IMR-90 (cell line): ENCODE results near the gene IRAG1. TPM values are rescaled to one million over a fixed set of nuclear protein-coding genes. Genes with fewer than 3 reads are reported as not detected.
A peak's percentile ranks its signal among the peaks of the same experiment; 100 is the strongest.

Experiments
- ATAC-seq: fragments of 200-7000 bp; cut with Tn5 transposase; 2 replicates; pipeline ENCODE4 v1.9.1; 2020; ENCODE audit warnings: low read depth, mild to moderate bottlenecking, moderate library complexity
- BruUV-seq: library from RNA; stranded (reverse); fragments of 400-500 nt; replicated peaks from 2 replicates; lab custom pipeline; 2021; lab: Mats Ljungman, UMichigan
- CTCF ChIA-PET: fragments of 300-600 bp; formaldehyde crosslinking; extraction: SDS; loops from one replicate; lab custom pipeline; 2021; ENCODE audit warnings: antibody characterized with exemption; lab: Yijun Ruan, JAX
- POLR2A ChIA-PET: fragments of 300-600 bp; sonication (Branson Sonifier 250); formaldehyde crosslinking; loops from one replicate; lab custom pipeline; 2022; ENCODE audit warnings: antibody characterized with exemption; ENCODE audit not compliant: unreplicated experiment; lab: Charles Lee
- DNase-seq: peaks from one replicate; pipeline ENCODE4 v3.0.0; 2013
- H2AFZ ChIP-seq: replicated peaks from 2 replicates; pipeline ENCODE3; 2013; ENCODE audit warnings: low read length, mild to moderate bottlenecking; ENCODE audit not compliant: poor library complexity
- H2AK5ac ChIP-seq: 2 replicates; pipeline ENCODE4 v1.6.1; 2013; ENCODE audit warnings: low read depth, low read length, inconsistent platforms
- H2AK9ac ChIP-seq: replicated peaks from 2 replicates; pipeline ENCODE3; 2013; ENCODE audit warnings: mild to moderate bottlenecking, low read depth, low read length, moderate library complexity; ENCODE audit not compliant: poor library complexity
- H2BK120ac ChIP-seq: 2 replicates; pipeline ENCODE4 v1.6.1; 2013; ENCODE audit warnings: low read depth, low read length, inconsistent platforms
- H2BK15ac ChIP-seq: 3 replicates; pipeline ENCODE4 v1.6.1; 2013; ENCODE audit warnings: low read depth, low read length, inconsistent platforms
- H2BK20ac ChIP-seq: 2 replicates; pipeline ENCODE4 v1.6.1; 2013; ENCODE audit warnings: low read depth, mild to moderate bottlenecking, inconsistent platforms, low read length, moderate library complexity
- H2BK5ac ChIP-seq: 2 replicates; pipeline ENCODE4 v1.6.1; 2013; ENCODE audit warnings: mild to moderate bottlenecking, low read depth, low read length, inconsistent platforms; ENCODE audit not compliant: poor library complexity, severe bottlenecking
- H3K14ac ChIP-seq: replicated peaks from 2 replicates; pipeline ENCODE4 v1.6.1; 2013; ENCODE audit warnings: low read depth, low read length, inconsistent platforms
- H3K18ac ChIP-seq: 2 replicates; pipeline ENCODE4 v1.6.1; 2013; ENCODE audit warnings: low read depth, low read length, control low read depth
- H3K23ac ChIP-seq: 2 replicates; pipeline ENCODE4 v1.6.1; 2013; ENCODE audit warnings: low read depth, low read length, inconsistent platforms
- H3K27ac ChIP-seq: 2 replicates; pipeline ENCODE4 v1.5.1; 2013; ENCODE audit warnings: mild to moderate bottlenecking, control low read depth, low read length; ENCODE audit not compliant: insufficient read depth
- H3K27me3 ChIP-seq: 2 replicates; pipeline ENCODE4 v1.6.1; 2013; ENCODE audit warnings: low read length; ENCODE audit not compliant: control insufficient read depth, insufficient read depth
- H3K36me3 ChIP-seq: 2 replicates; pipeline ENCODE4 v1.6.1; 2013; ENCODE audit warnings: low read length, mixed read lengths; ENCODE audit not compliant: control insufficient read depth, insufficient read depth
- H3K4ac ChIP-seq: 2 replicates; pipeline ENCODE4 v1.6.1; 2013; ENCODE audit warnings: low read depth, low read length, inconsistent platforms
- H3K4me1 ChIP-seq: 2 replicates; pipeline ENCODE4 v1.6.1; 2013; ENCODE audit warnings: low read length, mixed read lengths; ENCODE audit not compliant: control insufficient read depth, insufficient read depth
- H3K4me2 ChIP-seq: 2 replicates; pipeline ENCODE4 v1.6.1; 2013; ENCODE audit warnings: low read depth, mild to moderate bottlenecking, control low read depth, low read length, moderate library complexity
- H3K4me3 ChIP-seq: 2 replicates; pipeline ENCODE4 v1.5.1; 2013; ENCODE audit warnings: low read depth, mild to moderate bottlenecking, control low read depth, low read length, moderate library complexity; ENCODE audit not compliant: insufficient read depth
- H3K56ac ChIP-seq: 2 replicates; pipeline ENCODE4 v1.6.1; 2013; ENCODE audit warnings: low read length, inconsistent platforms; ENCODE audit not compliant: insufficient read depth; ENCODE audit errors: extremely low read depth
- H3K79me1 ChIP-seq, 2 experiments: 2 replicates each; pipeline ENCODE4 v1.6.1; 2013; ENCODE audit warnings: low read length in 2 of 2, inconsistent platforms in 1 of 2, low read depth in 1 of 2
- H3K9ac ChIP-seq: 2 replicates; pipeline ENCODE4 v1.6.1; 2013; ENCODE audit warnings: low read depth, low read length, control low read depth
- H3K9me1 ChIP-seq: 2 replicates; pipeline ENCODE4 v1.6.1; 2013; ENCODE audit warnings: low read length, inconsistent platforms; ENCODE audit not compliant: insufficient read depth
- H3K9me3 ChIP-seq: 2 replicates; pipeline ENCODE4 v1.6.1; 2013; ENCODE audit warnings: low read length; ENCODE audit not compliant: control insufficient read depth, insufficient read depth
- H4K20me1 ChIP-seq: 2 replicates; pipeline ENCODE4 v1.6.1; 2013; ENCODE audit warnings: low read length, inconsistent platforms; ENCODE audit not compliant: insufficient read depth
- H4K5ac ChIP-seq: 2 replicates; pipeline ENCODE4 v1.6.1; 2013; ENCODE audit warnings: mild to moderate bottlenecking, low read depth, low read length, control low read depth
- H4K8ac ChIP-seq, 2 experiments: 2 replicates each; pipeline ENCODE4 v1.6.1; 2013; ENCODE audit warnings: low read depth in 2 of 2, low read length in 2 of 2, control low read depth in 1 of 2, inconsistent platforms in 1 of 2
- H4K91ac ChIP-seq: 2 replicates; pipeline ENCODE4 v1.6.1; 2013; ENCODE audit warnings: low read depth, low read length, inconsistent platforms; ENCODE audit not compliant: insufficient read depth
- CEBPB ChIP-seq: IDR thresholded peaks from 2 replicates; pipeline ENCODE4 v1.6.1; 2012; ENCODE audit warnings: low read depth, low read length, improper control_type of control experiment
- NFE2L2 ChIP-seq: fragments of 150-350 bp; IDR thresholded peaks from 2 replicates; pipeline ENCODE4 v1.6.1; 2016; ENCODE audit warnings: low read depth, mild to moderate bottlenecking, low read length
- WGBS, 2 experiments: methylation state at CpG; one replicate each; pipeline versions ENCODE4 v1.1.5 to v1.1.7; 2013; ENCODE audit warnings: missing lambda C conversion rate in 2 of 2; ENCODE audit not compliant: insufficient read length in 1 of 2; ENCODE audit errors: extremely low coverage in 2 of 2; 5-methylcytosine and 5-hydroxymethylcytosine counted together
- dilution Hi-C: fragments of 300-500 bp; cut with HindIII; formaldehyde crosslinking; loops from one replicate; pipeline ENCODE4 v1.14.3; 2018; ENCODE audit warnings: low sequenced_read_pairs; ENCODE audit not compliant: unreplicated experiment
- in situ Hi-C: fragments of 300-500 bp; cut with MboI; formaldehyde crosslinking; loops from 3 replicates; pipeline ENCODE4 v1.14.3; 2019; ENCODE audit warnings: low sequenced_read_pairs, inconsistent platforms, mixed read lengths
- intact Hi-C: fragments of 100-400 bp; cut with micrococcal nuclease; formaldehyde crosslinking; loops from 2 replicates; pipeline ENCODE4 v1.10.0; 2022
- polyA plus RNA-seq, 3 experiments: library from polyadenylated mRNA; depleted of rRNA; stranded (reverse); fragments of >200 nt; gene quantifications; 2 replicates each; pipeline ENCODE4 v1.2.3, GENCODE V29; 2012; ENCODE audit warnings: low replicate concordance in 1 of 3
- total RNA-seq: library from RNA; depleted of rRNA; stranded (reverse); fragments of >200 nt; gene quantifications from 2 replicates; pipeline ENCODE4 v1.2.3, GENCODE V29; 2012

The IRAG1 gene
- total and polyA plus RNA-seq, 2 of the 4 experiments (the other 2 are of a cell fraction): 19.4 to 25.8 TPM

- in situ Hi-C loops: no loop called here
- no peak overlapping the region for H4K91ac ChIP-seq
- intact Hi-C loops: loop anchor here (2.0 kb wide), 1 partner anchor 16 kb away; no protein-coding TSS in a partner anchor
- peaks cover 16% of the 10 kb centered on the region for H3K4me1 ChIP-seq
- no peak overlapping the region for H3K4ac ChIP-seq
- dilution Hi-C loops: no loop called here
- no TSS peak for BruUV-seq
- no peak overlapping the region for H3K23ac ChIP-seq
- no peak overlapping the region for H3K18ac ChIP-seq
- DNase-seq (no peak), ATAC-seq (no peak)
- no peak overlapping the region for H3K27ac ChIP-seq
- H3K79me1 ChIP-seq: peaks cover 0 to 7% of the 10 kb centered on the region in 2 experiments; a peak in 1 of 4 replicates
- TF ChIP-seq CEBPB: peak; percentile 49
- no peak for TF ChIP-seq NFE2L2
- H2BK5ac ChIP-seq: no peak overlapping the region
- no peak overlapping the region for H3K9ac ChIP-seq
- no peaks in the 10 kb centered on the region for H3K36me3 ChIP-seq
- no peak overlapping the region for H2BK20ac ChIP-seq
- POLR2A ChIA-PET: no interaction called here
- no peak overlapping the region for H3K56ac ChIP-seq
- peaks cover 3% of the 10 kb centered on the region; the same call in 1 of the 2 replicates for H3K9me3 ChIP-seq
- no peak overlapping the region for H2BK15ac ChIP-seq
- H3K27me3 ChIP-seq: no peaks in the 10 kb centered on the region
- no peaks in the 10 kb centered on the region for H4K20me1 ChIP-seq
- H3K9me1 ChIP-seq: peaks cover 18% of the 10 kb centered on the region
- no peak overlapping the region for H2AK5ac ChIP-seq
- H2BK120ac ChIP-seq: no peak overlapping the region
- H4K5ac ChIP-seq: no peak overlapping the region
- no CpG with 5 or more reads among the region's 3 CpGs for WGBS, 2 experiments
- no peak overlapping the region for H3K14ac ChIP-seq
- H3K4me2 ChIP-seq: no peak overlapping the region
- H2AFZ ChIP-seq: no peak overlapping the region
- no peak overlapping the region for H2AK9ac ChIP-seq
- CTCF ChIA-PET: interaction anchor here (0.6 kb wide), 1 partner anchor 509 kb away, joined by 3 read pairs; no protein-coding TSS in a partner anchor
- H4K8ac ChIP-seq: no peak overlapping the region
- no peak overlapping the region for H3K4me3 ChIP-seq
These were observed 5.5 kb upstream of the IRAG1 start for GRCh38 chr11:10699072-10699471.
